HEK293 (cell line): ENCODE data around the gene NAXE.

Source experiments
- CTCF ChIA-PET: fragments of 350-600 bp; formaldehyde crosslinking; extraction: SDS; loops from one replicate; lab custom pipeline; 2021; ENCODE audit warnings: antibody characterized with exemption; lab: Yijun Ruan, JAX
- POLR2A ChIA-PET: fragments of 300-600 bp; formaldehyde crosslinking; extraction: SDS; loops from one replicate; lab custom pipeline; 2020; ENCODE audit warnings: antibody characterized with exemption, inconsistent platforms; lab: Yijun Ruan, JAX
- H3K27ac ChIP-seq: fragments of 200-500 bp; sonication (Bioruptor generic); 2 replicates; pipeline ENCODE4 v1.5.1; 2014; ENCODE audit warnings: low read depth, low read length, control low read depth, inconsistent platforms; ENCODE audit errors: extremely low read depth
- H3K36me3 ChIP-seq, 2 experiments: fragments of 200-500 bp in 1 of 2; sonication (Bioruptor generic) in 1 of 2; 1 replicate in 1 of 2; 2 replicates in 1 of 2; pipeline ENCODE4 v1.5.1; 2014 to 2017; ENCODE audit warnings: inconsistent platforms in 2 of 2, low read length in 2 of 2; ENCODE audit not compliant: control insufficient read depth in 2 of 2, insufficient read depth in 1 of 2
- H3K4me1 ChIP-seq: fragments of 200-500 bp; sonication (Bioruptor generic); 2 replicates; pipeline ENCODE4 v1.5.1; 2014; ENCODE audit warnings: mild to moderate bottlenecking, low read length, inconsistent platforms; ENCODE audit not compliant: control insufficient read depth, insufficient read depth
- H3K4me3 ChIP-seq: 2 replicates; pipeline ENCODE4 v1.5.1; 2011; ENCODE audit warnings: low read depth, mild to moderate bottlenecking, control low read depth, low read length, moderate library complexity
- H3K9me3 ChIP-seq: fragments of 200-500 bp; sonication (Bioruptor generic); 2 replicates; pipeline ENCODE4 v1.5.1; 2014; ENCODE audit warnings: low read depth, low read length, inconsistent platforms; ENCODE audit not compliant: control insufficient read depth, insufficient read depth
- IKZF3 ChIP-seq: fragments of 450-650 bp; IDR thresholded peaks from 2 replicates; pipeline ENCODE4 v1.5.0; 2018; ENCODE audit warnings: missing biosample characterization, mild to moderate bottlenecking, missing genetic modification characterization, moderate library complexity
- KLF7 ChIP-seq: fragments of 450-650 bp; formaldehyde crosslinking; IDR thresholded peaks from 2 replicates; pipeline ENCODE4 v1.5.1; 2016; ENCODE audit warnings: missing biosample characterization, missing genetic modification characterization, borderline replicate concordance
- KLF8 ChIP-seq: fragments of 450-650 bp; formaldehyde crosslinking; IDR thresholded peaks from 2 replicates; pipeline ENCODE4 v1.5.1; 2016; ENCODE audit warnings: missing biosample characterization, missing genetic modification characterization
- RBAK ChIP-seq: fragments of 450-650 bp; formaldehyde crosslinking; IDR thresholded peaks from 2 replicates; pipeline ENCODE4 v1.5.1; 2016; ENCODE audit warnings: missing biosample characterization, missing genetic modification characterization
- SP2 ChIP-seq: fragments of 450-650 bp; formaldehyde crosslinking; IDR thresholded peaks from 2 replicates; pipeline ENCODE4 v1.5.1; 2016; ENCODE audit warnings: missing biosample characterization, missing genetic modification characterization
- ZBTB17 ChIP-seq: fragments of 450-650 bp; formaldehyde crosslinking; IDR thresholded peaks from 2 replicates; pipeline ENCODE4 v1.5.1; 2016; ENCODE audit warnings: missing biosample characterization, missing genetic modification characterization
- ZBTB8A ChIP-seq: fragments of 450-650 bp; formaldehyde crosslinking; IDR thresholded peaks from 2 replicates; pipeline ENCODE4 v1.5.1; 2016; ENCODE audit warnings: missing biosample characterization, missing genetic modification characterization
- ZEB2 ChIP-seq: fragments of 450-650 bp; formaldehyde crosslinking; IDR thresholded peaks from 2 replicates; pipeline ENCODE4 v1.5.1; 2016; ENCODE audit warnings: missing biosample characterization, missing genetic modification characterization
- ZFP37 ChIP-seq: fragments of 450-650 bp; formaldehyde crosslinking; IDR thresholded peaks from 2 replicates; pipeline ENCODE4 v1.5.1; 2016; ENCODE audit warnings: missing biosample characterization, missing genetic modification characterization
- ZIC2 ChIP-seq: fragments of 450-650 bp; formaldehyde crosslinking; IDR thresholded peaks from 2 replicates; pipeline ENCODE4 v1.5.1; 2016; ENCODE audit warnings: missing biosample characterization, missing genetic modification characterization
- ZNF169 ChIP-seq: fragments of 450-650 bp; formaldehyde crosslinking; IDR thresholded peaks from 2 replicates; pipeline ENCODE4 v1.5.1; 2016; ENCODE audit warnings: missing biosample characterization, missing genetic modification characterization
- ZNF214 ChIP-seq: fragments of 450-650 bp; formaldehyde crosslinking; IDR thresholded peaks from 2 replicates; pipeline ENCODE4 v1.5.1; 2017; ENCODE audit warnings: missing biosample characterization, mild to moderate bottlenecking, missing genetic modification characterization, borderline replicate concordance
- ZNF335 ChIP-seq: fragments of 450-650 bp; formaldehyde crosslinking; conservative IDR thresholded peaks from 2 replicates; pipeline ENCODE4 v1.5.1; 2016; ENCODE audit warnings: missing biosample characterization, missing genetic modification characterization
- ZNF341 ChIP-seq: fragments of 450-650 bp; formaldehyde crosslinking; IDR thresholded peaks from 2 replicates; pipeline ENCODE4; 2016; ENCODE audit warnings: low read depth, missing biosample characterization, missing genetic modification characterization
- ZNF510 ChIP-seq: fragments of 450-650 bp; formaldehyde crosslinking; IDR thresholded peaks from 2 replicates; pipeline ENCODE4 v1.5.1; 2018; ENCODE audit warnings: mild to moderate bottlenecking, missing genetic modification characterization, missing biosample characterization; ENCODE audit not compliant: insufficient replicate concordance
- ZNF623 ChIP-seq: fragments of 450-650 bp; formaldehyde crosslinking; IDR thresholded peaks from 2 replicates; pipeline ENCODE4 v1.5.1; 2016; ENCODE audit warnings: missing biosample characterization, missing genetic modification characterization
- ZNF654 ChIP-seq: fragments of 450-650 bp; formaldehyde crosslinking; IDR thresholded peaks from 2 replicates; pipeline ENCODE4 v1.5.1; 2016; ENCODE audit warnings: low read depth, missing biosample characterization, missing genetic modification characterization
- ZNF658 ChIP-seq: fragments of 450-650 bp; formaldehyde crosslinking; IDR thresholded peaks from 2 replicates; pipeline ENCODE4; 2016; ENCODE audit warnings: missing biosample characterization, missing genetic modification characterization
- ZNF677 ChIP-seq: fragments of 450-650 bp; IDR thresholded peaks from 2 replicates; pipeline ENCODE4 v1.5.0; 2018; ENCODE audit warnings: missing biosample characterization, mild to moderate bottlenecking, missing genetic modification characterization, moderate library complexity
- ZNF76 ChIP-seq: fragments of 450-650 bp; formaldehyde crosslinking; IDR thresholded peaks from 2 replicates; pipeline ENCODE4; 2016; ENCODE audit warnings: low read depth, missing biosample characterization, missing genetic modification characterization, borderline replicate concordance
- ZNF792 ChIP-seq: fragments of 450-650 bp; formaldehyde crosslinking; IDR thresholded peaks from 2 replicates; pipeline ENCODE4 v1.5.1; 2016; ENCODE audit warnings: missing biosample characterization, missing genetic modification characterization
- TF ChIP-seq, protein P1 (sequence below): fragments of 450-650 bp; formaldehyde crosslinking; optimal IDR thresholded peaks from 2 replicates; pipeline ENCODE3; 2016; ENCODE audit warnings: missing biosample characterization, mild to moderate bottlenecking, missing genetic modification characterization
- TF ChIP-seq, protein P2 (sequence below): fragments of 450-650 bp; formaldehyde crosslinking; IDR thresholded peaks from 2 replicates; pipeline ENCODE4 v1.5.1; 2016; ENCODE audit warnings: missing biosample characterization, missing genetic modification characterization
- TF ChIP-seq, protein P3 (sequence below): fragments of 450-650 bp; formaldehyde crosslinking; IDR thresholded peaks from 2 replicates; pipeline ENCODE4 v1.5.1; 2016; ENCODE audit warnings: missing biosample characterization, missing genetic modification characterization
- TF ChIP-seq, protein P4 (sequence below): fragments of 450-650 bp; formaldehyde crosslinking; IDR thresholded peaks from 2 replicates; pipeline ENCODE4 v1.5.1; 2016; ENCODE audit warnings: missing biosample characterization, missing genetic modification characterization, low read depth
- TF ChIP-seq, protein P5 (sequence below): fragments of 450-650 bp; formaldehyde crosslinking; IDR thresholded peaks from 2 replicates; pipeline ENCODE4 v1.5.1; 2017; ENCODE audit warnings: missing biosample characterization, missing genetic modification characterization
- TF ChIP-seq, protein P6 (sequence below): fragments of 450-650 bp; formaldehyde crosslinking; IDR thresholded peaks from 2 replicates; pipeline ENCODE4; 2016; ENCODE audit warnings: missing biosample characterization, missing genetic modification characterization

Gene NAXE

DNA sequence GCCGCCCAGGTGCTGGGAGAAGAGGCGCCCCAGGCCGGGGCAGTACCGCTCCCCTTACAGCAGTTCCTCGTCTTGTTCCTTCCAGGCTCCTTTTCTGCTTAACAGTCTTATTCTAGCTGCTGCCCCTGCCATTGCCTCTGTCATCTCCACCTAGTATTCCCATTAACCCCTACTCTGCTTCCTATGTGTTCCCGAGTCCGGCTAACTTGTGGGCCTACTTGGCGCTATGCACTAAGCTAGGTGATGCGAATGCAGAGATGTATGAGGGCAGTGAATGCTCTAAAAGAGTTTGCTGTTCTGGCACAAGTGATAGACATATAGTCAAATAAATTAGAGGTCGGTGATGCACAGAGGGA is 18.9 kb upstream of the NAXE start:
- POLR2A ChIA-PET: interaction anchor here (2.1 kb wide), 1 partner anchor 19 kb away, joined by 11 read pairs; the partner anchor contains the start of gene NAXE
- Histone ChIP-seq H3K4me1 (no peaks in the 10 kb centered on the region; the same call in 1 of the 2 replicates), H3K9me3 (no peaks in the 10 kb centered on the region), H3K4me3 (peak overlapping the region; percentile 98), H3K27ac (no peak overlapping the region), H3K36me3 (peaks cover 23% of the 10 kb centered on the region in 2 experiments; a peak in 2 of 3 replicates)
- TF ChIP-seq, protein P1, sequence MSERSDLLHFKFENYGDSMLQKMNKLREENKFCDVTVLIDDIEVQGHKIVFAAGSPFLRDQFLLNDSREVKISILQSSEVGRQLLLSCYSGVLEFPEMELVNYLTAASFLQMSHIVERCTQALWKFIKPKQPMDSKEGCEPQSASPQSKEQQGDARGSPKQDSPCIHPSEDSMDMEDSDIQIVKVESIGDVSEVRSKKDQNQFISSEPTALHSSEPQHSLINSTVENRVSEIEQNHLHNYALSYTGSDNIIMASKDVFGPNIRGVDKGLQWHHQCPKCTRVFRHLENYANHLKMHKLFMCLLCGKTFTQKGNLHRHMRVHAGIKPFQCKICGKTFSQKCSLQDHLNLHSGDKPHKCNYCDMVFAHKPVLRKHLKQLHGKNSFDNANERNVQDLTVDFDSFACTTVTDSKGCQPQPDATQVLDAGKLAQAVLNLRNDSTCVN (tag by site-specific recombination): no peak
- TF ChIP-seq, protein P2, sequence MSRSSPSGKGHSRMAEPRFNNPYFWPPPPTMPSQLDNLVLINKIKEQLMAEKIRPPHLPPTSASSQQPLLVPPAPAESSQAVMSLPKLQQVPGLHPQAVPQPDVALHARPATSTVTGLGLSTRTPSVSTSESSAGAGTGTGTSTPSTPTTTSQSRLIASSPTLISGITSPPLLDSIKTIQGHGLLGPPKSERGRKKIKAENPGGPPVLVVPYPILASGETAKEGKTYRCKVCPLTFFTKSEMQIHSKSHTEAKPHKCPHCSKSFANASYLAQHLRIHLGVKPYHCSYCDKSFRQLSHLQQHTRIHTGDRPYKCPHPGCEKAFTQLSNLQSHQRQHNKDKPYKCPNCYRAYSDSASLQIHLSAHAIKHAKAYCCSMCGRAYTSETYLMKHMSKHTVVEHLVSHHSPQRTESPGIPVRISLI: no peak
- TF ChIP-seq ZNF214 (no peak), ZNF654 (tag by site-specific recombination) (no peak), ZNF623 (tag by site-specific recombination) (no peak), ZIC2 (no peak), KLF8 (tag by site-specific recombination) (no peak), SP2 (tag by site-specific recombination) (no peak), ZNF341 (peak; percentile 58), ZNF169 (tag by site-specific recombination) (no peak), KLF7 (tag by site-specific recombination) (no peak), ZNF510 (tag by site-specific recombination) (no peak), ZBTB8A (tag by site-specific recombination) (no peak), ZNF76 (tag by site-specific recombination) (no peak), ZNF335 (tag by site-specific recombination) (peak; percentile 43; the same call in 1 of the 2 replicates), ZEB2 (peak; percentile 13; the same call in 1 of the 2 replicates), RBAK (tag by site-specific recombination) (no peak), ZNF677 (tag by site-specific recombination) (no peak), ZNF792 (tag by site-specific recombination) (no peak), ZBTB17 (peak; percentile 9; the same call in 1 of the 2 replicates), IKZF3 (tag by site-specific recombination) (no peak), ZFP37 (tag by site-specific recombination) (no peak), ZNF658 (no peak)
- TF ChIP-seq, protein P3, sequence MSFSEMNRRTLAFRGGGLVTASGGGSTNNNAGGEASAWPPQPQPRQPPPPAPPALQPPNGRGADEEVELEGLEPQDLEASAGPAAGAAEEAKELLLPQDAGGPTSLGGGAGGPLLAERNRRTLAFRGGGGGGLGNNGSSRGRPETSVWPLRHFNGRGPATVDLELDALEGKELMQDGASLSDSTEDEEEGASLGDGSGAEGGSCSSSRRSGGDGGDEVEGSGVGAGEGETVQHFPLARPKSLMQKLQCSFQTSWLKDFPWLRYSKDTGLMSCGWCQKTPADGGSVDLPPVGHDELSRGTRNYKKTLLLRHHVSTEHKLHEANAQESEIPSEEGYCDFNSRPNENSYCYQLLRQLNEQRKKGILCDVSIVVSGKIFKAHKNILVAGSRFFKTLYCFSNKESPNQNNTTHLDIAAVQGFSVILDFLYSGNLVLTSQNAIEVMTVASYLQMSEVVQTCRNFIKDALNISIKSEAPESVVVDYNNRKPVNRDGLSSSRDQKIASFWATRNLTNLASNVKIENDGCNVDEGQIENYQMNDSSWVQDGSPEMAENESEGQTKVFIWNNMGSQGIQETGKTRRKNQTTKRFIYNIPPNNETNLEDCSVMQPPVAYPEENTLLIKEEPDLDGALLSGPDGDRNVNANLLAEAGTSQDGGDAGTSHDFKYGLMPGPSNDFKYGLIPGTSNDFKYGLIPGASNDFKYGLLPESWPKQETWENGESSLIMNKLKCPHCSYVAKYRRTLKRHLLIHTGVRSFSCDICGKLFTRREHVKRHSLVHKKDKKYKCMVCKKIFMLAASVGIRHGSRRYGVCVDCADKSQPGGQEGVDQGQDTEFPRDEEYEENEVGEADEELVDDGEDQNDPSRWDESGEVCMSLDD (tag by site-specific recombination): no peak
- TF ChIP-seq, protein P4, sequence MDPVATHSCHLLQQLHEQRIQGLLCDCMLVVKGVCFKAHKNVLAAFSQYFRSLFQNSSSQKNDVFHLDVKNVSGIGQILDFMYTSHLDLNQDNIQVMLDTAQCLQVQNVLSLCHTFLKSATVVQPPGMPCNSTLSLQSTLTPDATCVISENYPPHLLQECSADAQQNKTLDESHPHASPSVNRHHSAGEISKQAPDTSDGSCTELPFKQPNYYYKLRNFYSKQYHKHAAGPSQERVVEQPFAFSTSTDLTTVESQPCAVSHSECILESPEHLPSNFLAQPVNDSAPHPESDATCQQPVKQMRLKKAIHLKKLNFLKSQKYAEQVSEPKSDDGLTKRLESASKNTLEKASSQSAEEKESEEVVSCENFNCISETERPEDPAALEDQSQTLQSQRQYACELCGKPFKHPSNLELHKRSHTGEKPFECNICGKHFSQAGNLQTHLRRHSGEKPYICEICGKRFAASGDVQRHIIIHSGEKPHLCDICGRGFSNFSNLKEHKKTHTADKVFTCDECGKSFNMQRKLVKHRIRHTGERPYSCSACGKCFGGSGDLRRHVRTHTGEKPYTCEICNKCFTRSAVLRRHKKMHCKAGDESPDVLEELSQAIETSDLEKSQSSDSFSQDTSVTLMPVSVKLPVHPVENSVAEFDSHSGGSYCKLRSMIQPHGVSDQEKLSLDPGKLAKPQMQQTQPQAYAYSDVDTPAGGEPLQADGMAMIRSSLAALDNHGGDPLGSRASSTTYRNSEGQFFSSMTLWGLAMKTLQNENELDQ (tag by site-specific recombination): no peak
- TF ChIP-seq, protein P5, sequence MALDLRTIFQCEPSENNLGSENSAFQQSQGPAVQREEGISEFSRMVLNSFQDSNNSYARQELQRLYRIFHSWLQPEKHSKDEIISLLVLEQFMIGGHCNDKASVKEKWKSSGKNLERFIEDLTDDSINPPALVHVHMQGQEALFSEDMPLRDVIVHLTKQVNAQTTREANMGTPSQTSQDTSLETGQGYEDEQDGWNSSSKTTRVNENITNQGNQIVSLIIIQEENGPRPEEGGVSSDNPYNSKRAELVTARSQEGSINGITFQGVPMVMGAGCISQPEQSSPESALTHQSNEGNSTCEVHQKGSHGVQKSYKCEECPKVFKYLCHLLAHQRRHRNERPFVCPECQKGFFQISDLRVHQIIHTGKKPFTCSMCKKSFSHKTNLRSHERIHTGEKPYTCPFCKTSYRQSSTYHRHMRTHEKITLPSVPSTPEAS (tag by site-specific recombination): no peak
- TF ChIP-seq, protein P6, sequence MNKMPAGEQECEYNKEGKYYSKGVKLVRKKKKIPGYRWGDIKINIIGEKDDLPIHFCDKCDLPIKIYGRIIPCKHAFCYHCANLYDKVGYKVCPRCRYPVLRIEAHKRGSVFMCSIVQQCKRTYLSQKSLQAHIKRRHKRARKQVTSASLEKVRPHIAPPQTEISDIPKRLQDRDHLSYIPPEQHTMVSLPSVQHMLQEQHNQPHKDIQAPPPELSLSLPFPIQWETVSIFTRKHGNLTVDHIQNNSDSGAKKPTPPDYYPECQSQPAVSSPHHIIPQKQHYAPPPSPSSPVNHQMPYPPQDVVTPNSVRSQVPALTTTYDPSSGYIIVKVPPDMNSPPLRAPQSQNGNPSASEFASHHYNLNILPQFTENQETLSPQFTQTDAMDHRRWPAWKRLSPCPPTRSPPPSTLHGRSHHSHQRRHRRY (tag by site-specific recombination): no peak
- CTCF ChIA-PET: interaction anchor here (0.7 to 1.1 kb wide), 3 partner anchors 10 to 23 kb away, joined by 4 read pairs; no protein-coding TSS in a partner anchor
